ENCODE results near the gene LRP6. TPM values are rescaled to one million over a fixed set of nuclear protein-coding genes. Genes with fewer than 3 reads are reported as not detected.

Gene LRP6
- total RNA-seq, 1 experiment from 2014 or later, result 62.4 TPM

- Histone ChIP-seq H3K23ac (ENCODE audit: insufficient read length, low read depth, low read length) (no peak overlapping the region), H3K79me1 (ENCODE audit: insufficient read depth, low read depth, low read length, poor library complexity, severe bottlenecking) (peaks cover 3% of the 10 kb centered on the region), H3K9me3 (ENCODE audit: control insufficient read depth, low read depth, low read length) (no peaks in the 10 kb centered on the region), H4K91ac (ENCODE audit: insufficient read length, low read depth, low read length) (no peak overlapping the region), H2BK15ac (ENCODE audit: low read depth, low read length) (no peak overlapping the region), H3K23me2 (ENCODE audit: insufficient read length, low read depth, low read length, poor library complexity, severe bottlenecking) (no peaks in the 10 kb centered on the region), H3K56ac (ENCODE audit: insufficient read length, low read depth, low read length) (no peak overlapping the region), H3K27me3 (ENCODE audit: insufficient read depth, low read length) (no peaks in the 10 kb centered on the region), H4K8ac (replicated peaks; ENCODE audit: insufficient read length, low read depth, low read length) (no peak overlapping the region), H3K79me2 (ENCODE audit: insufficient read depth, low read length) (peaks cover 6% of the 10 kb centered on the region; the same call in 1 of the 2 replicates), H3K18ac (ENCODE audit: insufficient read length, low read depth, low read length) (no peak overlapping the region), H2BK120ac (ENCODE audit: low read depth, low read length, poor library complexity, severe bottlenecking) (no peak overlapping the region), H3K14ac (ENCODE audit: insufficient read depth, low read length) (no peak overlapping the region), H3K4me2 (ENCODE audit: insufficient read depth, insufficient read length, low read length) (no peak overlapping the region), H2AK5ac (ENCODE audit: insufficient read length, low read length) (no peak overlapping the region), H3K4me1 (ENCODE audit: insufficient read depth, low read length) (no peaks in the 10 kb centered on the region), H2BK12ac (ENCODE audit: insufficient read length, low read depth, low read length) (no peak overlapping the region), H2BK5ac (ENCODE audit: insufficient read length, low read length) (no peak overlapping the region), H3K4ac (ENCODE audit: low read depth, low read length) (no peak overlapping the region), H3K27ac (ENCODE audit: insufficient read length, low read depth, low read length) (no peak overlapping the region), H4K20me1 (ENCODE audit: control insufficient read depth, insufficient read depth, insufficient read length) (no peaks in the 10 kb centered on the region), H4K5ac (ENCODE audit: insufficient read length, low read depth, low read length) (no peak overlapping the region), H3K9ac (ENCODE audit: extremely low read depth, insufficient read length, low read length) (no peak overlapping the region), H3T11ph (ENCODE audit: low read length) (no peak overlapping the region), H2BK20ac (ENCODE audit: low read depth, low read length, poor library complexity, severe bottlenecking) (no peak overlapping the region), H2AFZ (ENCODE audit: low read length) (no peak overlapping the region)
- Mint-ChIP-seq H3K27ac (peak overlapping the region in 2 of 3 experiments; percentile 45 to 65; a peak in 3 of 7 replicates), H3K27me3 (ENCODE audit: low read depth) (no peaks in the 10 kb centered on the region), H3K4me1 (peaks cover 4 to 5% of the 10 kb centered on the region in 2 experiments; a peak in 3 of 4 replicates), H3K9me3 (peaks cover 2 to 5% of the 10 kb centered on the region in 2 experiments; a peak in 3 of 5 replicates), H3K4me3 (no peak overlapping the region), H3K36me3 (ENCODE audit: insufficient read depth in 1 of 3, low read depth in 3 of 3) (peaks cover 40 to 50% (median 45%) of the 10 kb centered on the region in 3 experiments)
- TF ChIP-seq CTCF (conservative IDR thresholded peaks at IDR 0.05), result no peak
- WGBS (ENCODE audit: extremely low coverage, insufficient read length, low lambda C conversion rate), result no CpG with 5 or more reads among the region's 9 CpGs
- no peak for DNase-seq
Observed at GRCh38 chr12:12202105-12202504, 64.7 kb downstream of the LRP6 start.
